PC-9 (cell line): ENCODE data around the gene RAB1B. TPM values are rescaled to one million over a fixed set of nuclear protein-coding genes. Genes with fewer than 3 reads are reported as not detected.

ENCODE experiments used
- BruUV-seq: library from RNA; stranded (reverse); fragments of 400-500 nt; replicated peaks from 2 replicates; lab custom pipeline; 2021; lab: Mats Ljungman, UMichigan
- CTCF ChIA-PET: fragments of 300-600 bp; sonication (Branson Sonifier 250); formaldehyde crosslinking; loops from one replicate; lab custom pipeline; 2022; ENCODE audit warnings: antibody characterized with exemption; lab: Charles Lee
- POLR2A ChIA-PET: fragments of 300-600 bp; sonication (Branson Sonifier 250); formaldehyde crosslinking; loops from one replicate; lab custom pipeline; 2022; ENCODE audit warnings: antibody characterized with exemption; ENCODE audit not compliant: unreplicated experiment; lab: Charles Lee
- DNase-seq, 2 experiments: peaks; one replicate each; pipeline versions ENCODE4 v3.0.0 to v3.0.0-alpha.2; 2015 to 2022; ENCODE audit warnings: mixed read lengths in 1 of 2
- H2AFZ ChIP-seq: fragments of 200-600 bp; sonication (generic); 2 replicates; pipeline ENCODE4 v1.8.1; 2017; ENCODE audit warnings: antibody characterized with exemption
- H3F3A ChIP-seq: fragments of 200-600 bp; sonication (generic); 2 replicates; pipeline ENCODE4 v1.8.1; 2017; ENCODE audit warnings: antibody characterized with exemption, mild to moderate bottlenecking, low read depth; ENCODE audit not compliant: insufficient read depth
- H3K27ac ChIP-seq: fragments of 200-600 bp; sonication (generic); 2 replicates; pipeline ENCODE4 v1.6.1; 2016; ENCODE audit warnings: mixed run types
- H3K27me3 ChIP-seq: fragments of 200-600 bp; sonication (generic); 2 replicates; pipeline ENCODE4 v1.6.1; 2016; ENCODE audit warnings: low read depth, mixed run types; ENCODE audit not compliant: insufficient read depth
- H3K36me3 ChIP-seq: fragments of 200-600 bp; sonication (generic); 2 replicates; pipeline ENCODE4 v1.6.1; 2016; ENCODE audit warnings: low read depth, mixed run types
- H3K4me1 ChIP-seq: fragments of 200-600 bp; sonication (generic); replicated peaks from 2 replicates; pipeline ENCODE4 v1.6.1; 2016; ENCODE audit warnings: mixed run types; ENCODE audit not compliant: insufficient read depth
- H3K4me2 ChIP-seq: fragments of 200-600 bp; sonication (generic); 2 replicates; pipeline ENCODE4 v1.6.1; 2017; ENCODE audit warnings: mixed run types
- H3K4me3 ChIP-seq: fragments of 200-600 bp; sonication (generic); 2 replicates; pipeline ENCODE4 v1.6.1; 2016; ENCODE audit warnings: mixed run types
- H3K79me2 ChIP-seq: fragments of 200-600 bp; sonication (generic); 2 replicates; pipeline ENCODE4 v1.6.1; 2017; ENCODE audit warnings: low read depth, mixed run types
- H3K9me2 ChIP-seq: fragments of 200-600 bp; sonication (generic); 2 replicates; pipeline ENCODE4 v1.8.1; 2017; ENCODE audit warnings: mild to moderate bottlenecking; ENCODE audit not compliant: insufficient read depth
- H3K9me3 ChIP-seq: fragments of 200-600 bp; sonication (generic); 2 replicates; pipeline ENCODE4 v1.8.1; 2016; ENCODE audit warnings: low read depth; ENCODE audit not compliant: insufficient read depth
- H4K20me1 ChIP-seq: fragments of 200-600 bp; sonication (generic); 2 replicates; pipeline ENCODE4 v1.8.1; 2017; ENCODE audit not compliant: insufficient read depth
- EZH2 ChIP-seq: fragments of 200-600 bp; sonication (generic); IDR thresholded peaks from 2 replicates; pipeline ENCODE4 v1.8.0; 2017; ENCODE audit warnings: antibody characterized with exemption, low read depth
- intact Hi-C: fragments of 100-400 bp; cut with micrococcal nuclease; formaldehyde crosslinking; loops from one replicate; pipeline ENCODE4 v1.10.0; 2022; ENCODE audit not compliant: unreplicated experiment
- total RNA-seq: library from RNA; stranded (reverse); gene quantifications from 2 replicates; pipeline ENCODE4 v1.2.3, GENCODE V29; 2021
- TF ChIP-seq, protein P1 (sequence below): fragments of 200-600 bp; sonication (generic); conservative IDR thresholded peaks from 2 replicates; pipeline ENCODE4 v1.6.1; 2017; ENCODE audit warnings: mixed run types, antibody characterized with exemption, mild to moderate bottlenecking, moderate library complexity

The RAB1B gene
- total RNA-seq, 1 experiment from 2014 or later, result 232 TPM

DNA sequence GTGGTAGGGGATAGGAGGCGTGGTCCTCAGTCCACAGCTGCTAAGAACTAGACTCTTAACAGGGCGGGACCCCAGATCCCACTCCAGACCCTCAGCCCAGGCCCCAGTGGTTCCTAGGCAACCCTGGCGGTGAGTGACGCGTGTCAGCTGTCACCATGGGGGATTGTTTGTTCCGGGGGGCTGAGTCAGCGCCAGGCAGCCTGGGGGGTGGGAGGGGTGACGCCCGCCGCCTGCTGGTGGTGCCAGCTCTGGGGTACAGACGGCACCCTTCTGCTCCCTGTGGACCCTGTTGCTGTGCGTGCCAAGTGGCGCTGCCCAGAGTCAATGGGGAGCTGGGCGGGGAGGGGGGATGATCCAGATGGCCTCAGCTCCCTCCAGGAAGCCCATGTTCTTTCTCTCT is 12.0 kb downstream of the RAB1B start:
- Histone ChIP-seq H3K27me3 (no peaks in the 10 kb centered on the region), H3K9me3 (no peaks in the 10 kb centered on the region), H3K4me2 (no peak overlapping the region), H2AFZ (no peak overlapping the region), H4K20me1 (peaks cover 44% of the 10 kb centered on the region), H3K9me2 (no peaks in the 10 kb centered on the region), H3K79me2 (no peaks in the 10 kb centered on the region), H3K4me3 (no peak overlapping the region), H3F3A (peaks cover 35% of the 10 kb centered on the region), H3K4me1 (no peaks in the 10 kb centered on the region), H3K27ac (no peak overlapping the region), H3K36me3 (no peaks in the 10 kb centered on the region; the same call in 1 of the 2 replicates)
- CTCF ChIA-PET, result no interaction called here
- no TSS peak for BruUV-seq
- POLR2A ChIA-PET, result interaction anchor here (0.6 kb wide), 1 partner anchor 9 kb away, joined by 5 read pairs; no protein-coding TSS in a partner anchor
- intact Hi-C loops, result no loop called here
- DNase-seq, result no peak
- TF ChIP-seq, protein P1, sequence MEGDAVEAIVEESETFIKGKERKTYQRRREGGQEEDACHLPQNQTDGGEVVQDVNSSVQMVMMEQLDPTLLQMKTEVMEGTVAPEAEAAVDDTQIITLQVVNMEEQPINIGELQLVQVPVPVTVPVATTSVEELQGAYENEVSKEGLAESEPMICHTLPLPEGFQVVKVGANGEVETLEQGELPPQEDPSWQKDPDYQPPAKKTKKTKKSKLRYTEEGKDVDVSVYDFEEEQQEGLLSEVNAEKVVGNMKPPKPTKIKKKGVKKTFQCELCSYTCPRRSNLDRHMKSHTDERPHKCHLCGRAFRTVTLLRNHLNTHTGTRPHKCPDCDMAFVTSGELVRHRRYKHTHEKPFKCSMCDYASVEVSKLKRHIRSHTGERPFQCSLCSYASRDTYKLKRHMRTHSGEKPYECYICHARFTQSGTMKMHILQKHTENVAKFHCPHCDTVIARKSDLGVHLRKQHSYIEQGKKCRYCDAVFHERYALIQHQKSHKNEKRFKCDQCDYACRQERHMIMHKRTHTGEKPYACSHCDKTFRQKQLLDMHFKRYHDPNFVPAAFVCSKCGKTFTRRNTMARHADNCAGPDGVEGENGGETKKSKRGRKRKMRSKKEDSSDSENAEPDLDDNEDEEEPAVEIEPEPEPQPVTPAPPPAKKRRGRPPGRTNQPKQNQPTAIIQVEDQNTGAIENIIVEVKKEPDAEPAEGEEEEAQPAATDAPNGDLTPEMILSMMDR, result no peak
- no peak for TF ChIP-seq EZH2

DNA sequence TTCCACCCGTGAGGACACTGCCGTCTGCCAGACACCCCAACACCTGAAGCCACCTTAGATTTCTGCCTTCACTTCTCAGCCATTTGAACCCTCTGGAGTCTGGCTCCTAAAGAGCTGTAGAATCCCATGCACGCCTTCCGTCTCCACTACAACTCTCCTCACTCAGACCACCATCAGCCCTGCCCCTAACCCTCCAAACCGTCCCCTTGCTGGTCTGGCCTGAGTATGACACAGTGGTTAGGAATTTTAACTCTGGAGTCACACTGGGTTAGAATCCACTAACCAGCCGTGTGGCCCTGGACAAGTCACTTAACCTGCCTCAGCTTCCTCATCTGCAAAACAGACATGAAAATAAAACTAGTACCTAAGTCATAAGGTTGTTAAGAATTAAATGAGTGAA is 12.6 kb downstream of the RAB1B start:
- no peak overlapping the region for H2AFZ ChIP-seq
- no peak overlapping the region for H3K4me3 ChIP-seq
- no peaks in the 10 kb centered on the region for H3K27me3 ChIP-seq
- H3K4me2 ChIP-seq, result no peak overlapping the region
- BruUV-seq, result no TSS peak
- no peaks in the 10 kb centered on the region for H3K79me2 ChIP-seq
- no peaks in the 10 kb centered on the region for H3K4me1 ChIP-seq
- TF ChIP-seq, protein P1, result no peak
- TF ChIP-seq EZH2, result no peak
- DNase-seq, result no peak
- no peaks in the 10 kb centered on the region; the same call in 1 of the 2 replicates for H3K36me3 ChIP-seq
- H3K9me3 ChIP-seq, result no peaks in the 10 kb centered on the region
- intact Hi-C loops, result no loop called here
- CTCF ChIA-PET, result interaction anchor here (0.6 kb wide), 1 partner anchor 59 kb away, joined by 3 read pairs; no protein-coding TSS in a partner anchor
- peaks cover 35% of the 10 kb centered on the region for H3F3A ChIP-seq
- H4K20me1 ChIP-seq, result peaks cover 44% of the 10 kb centered on the region
- H3K27ac ChIP-seq, result no peak overlapping the region
- POLR2A ChIA-PET, result interaction anchor here (0.6 kb wide), 1 partner anchor 9 kb away, joined by 5 read pairs; no protein-coding TSS in a partner anchor
- no peaks in the 10 kb centered on the region for H3K9me2 ChIP-seq

DNA sequence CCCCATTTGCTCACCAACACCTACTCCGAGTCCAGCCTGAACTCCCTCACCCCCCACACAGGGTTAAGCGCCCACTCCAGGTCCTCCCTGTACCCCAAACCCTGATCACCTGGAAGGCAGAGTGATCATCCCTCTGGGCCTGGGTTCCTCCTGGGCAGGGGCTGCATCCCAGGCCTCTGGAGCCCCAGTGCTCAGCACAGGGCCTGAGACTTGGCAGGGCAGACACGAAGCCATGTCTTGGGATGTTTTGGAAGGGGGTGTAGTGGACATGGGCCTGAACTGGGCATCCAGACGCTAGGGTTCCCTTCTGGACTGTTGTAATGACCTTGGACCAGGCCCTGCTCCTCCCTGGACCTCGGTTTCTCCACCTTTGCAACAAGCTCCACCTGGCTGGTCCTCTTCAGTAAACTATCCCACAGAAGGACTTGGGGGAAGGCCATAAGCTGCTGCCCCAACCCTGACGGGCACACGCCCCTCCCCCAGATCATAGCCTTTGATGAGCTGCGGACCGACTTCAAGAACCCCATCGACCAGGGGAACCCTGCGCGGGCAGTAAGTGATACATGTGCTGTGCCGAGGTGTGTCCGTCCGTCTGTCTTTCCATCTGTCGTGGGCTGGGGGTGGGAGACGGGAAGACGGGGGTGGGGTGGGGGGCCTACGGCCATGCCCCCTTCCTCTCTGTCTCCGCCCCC is 13.5 kb downstream of the RAB1B start:
- H3K27ac ChIP-seq, result no peak overlapping the region
- CTCF ChIA-PET, result interaction anchor here (0.5 to 0.8 kb wide), 3 partner anchors 9 to 155 kb away, joined by 3 to 18 read pairs (median 3); no protein-coding TSS in a partner anchor
- H3K79me2 ChIP-seq, result peaks cover 5% of the 10 kb centered on the region; the same call in 1 of the 2 replicates
- H4K20me1 ChIP-seq, result peaks cover 47% of the 10 kb centered on the region
- TF ChIP-seq, protein P1, result no peak
- no peak for TF ChIP-seq EZH2
- H3K9me3 ChIP-seq, result no peaks in the 10 kb centered on the region
- H3K4me3 ChIP-seq, result no peak overlapping the region
- no peak for DNase-seq
- H3K27me3 ChIP-seq, result no peaks in the 10 kb centered on the region
- no peaks in the 10 kb centered on the region; the same call in 1 of the 2 replicates for H3K36me3 ChIP-seq
- no peak overlapping the region for H2AFZ ChIP-seq
- no TSS peak for BruUV-seq
- intact Hi-C loops, result no loop called here
- H3K4me2 ChIP-seq, result no peak overlapping the region
- H3K4me1 ChIP-seq, result no peaks in the 10 kb centered on the region
- POLR2A ChIA-PET, result interaction anchor here (0.6 kb wide), 1 partner anchor 31 kb away, joined by 4 read pairs; no protein-coding TSS in a partner anchor
- H3F3A ChIP-seq, result peaks cover 35% of the 10 kb centered on the region
- H3K9me2 ChIP-seq, result no peaks in the 10 kb centered on the region
